DMS79 (cell line): ENCODE results near the gene BICDL2.

Source experiments
- DNase-seq: peaks from one replicate; lab custom pipeline; 2025; lab: John Stamatoyannopoulos, UW

BICDL2 gene

DNA sequence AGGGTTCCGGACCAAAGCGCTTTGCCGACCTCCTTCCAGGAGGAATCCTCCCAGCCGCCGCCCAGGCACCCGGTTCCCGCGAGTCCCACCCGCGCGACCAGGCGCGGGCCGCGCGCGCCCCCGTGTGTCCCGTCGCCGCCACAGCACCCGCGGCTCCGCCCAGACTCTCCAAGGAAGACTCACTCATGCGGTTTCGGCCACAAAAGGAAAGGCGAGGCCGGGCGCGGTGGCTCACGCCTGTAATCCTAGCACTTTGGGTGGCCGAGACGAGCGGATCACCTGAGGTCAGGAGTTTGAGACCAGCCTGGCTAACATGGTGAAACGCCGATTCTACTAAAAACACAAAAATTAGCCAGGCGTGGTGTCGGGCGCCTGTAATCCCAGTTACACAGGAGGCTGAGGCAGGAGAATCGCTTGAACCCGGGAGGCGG lies 53.0 kb downstream of the BICDL2 start:
- DNase-seq: peak; percentile 44

- no peak for DNase-seq
Observed at GRCh38 chr16:2982402-2982801, 54.3 kb downstream of the BICDL2 start.

GRCh38 chr16:2981899-2982250 lies 54.9 kb downstream of the BICDL2 start:
- no peak for DNase-seq

DNA sequence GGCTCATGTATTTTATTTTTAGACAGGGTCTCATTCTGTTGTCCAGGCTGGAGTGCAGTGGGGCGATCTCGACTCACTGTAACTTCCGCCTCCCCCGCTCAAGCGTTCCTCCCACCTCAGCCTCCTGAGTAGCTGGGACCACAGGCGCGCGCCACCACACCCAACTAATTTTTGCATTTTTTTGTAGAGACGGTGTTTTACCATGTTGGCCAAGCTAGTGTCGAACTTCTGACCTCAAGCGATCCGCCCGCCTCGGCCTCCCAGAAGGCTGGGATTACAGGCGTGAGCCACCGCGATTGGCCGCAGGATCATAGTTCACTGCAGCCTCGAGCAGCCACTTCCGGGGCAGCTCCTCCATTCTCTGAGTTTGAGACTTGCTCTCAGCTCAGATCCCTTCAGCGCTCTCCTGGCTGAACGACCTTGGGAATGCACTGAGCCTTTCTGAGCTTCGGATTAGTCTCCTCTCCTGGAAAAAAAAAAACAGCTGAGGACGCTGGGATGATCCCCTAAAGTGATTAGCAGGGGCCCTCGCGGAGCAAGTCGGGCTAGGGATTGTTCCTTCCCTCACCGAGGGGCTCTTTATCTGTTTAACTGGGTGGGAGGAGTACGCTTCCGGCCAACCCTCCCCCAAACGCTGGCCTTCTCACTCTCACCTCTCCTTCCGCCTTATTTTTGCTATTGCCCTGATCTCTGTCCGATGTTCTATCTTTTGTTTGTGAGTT lies 55.4 kb downstream of the BICDL2 start:
- DNase-seq: no peak

- DNase-seq: peak; percentile 62
Observed at GRCh38 chr16:2980227-2981176, 56.2 kb downstream of the BICDL2 start, which contains the start of gene PKMYT1. PKMYT1 (minus strand) TSS chr16:2980446; CDS start chr16:2979657, 789 bp downstream.

DNA sequence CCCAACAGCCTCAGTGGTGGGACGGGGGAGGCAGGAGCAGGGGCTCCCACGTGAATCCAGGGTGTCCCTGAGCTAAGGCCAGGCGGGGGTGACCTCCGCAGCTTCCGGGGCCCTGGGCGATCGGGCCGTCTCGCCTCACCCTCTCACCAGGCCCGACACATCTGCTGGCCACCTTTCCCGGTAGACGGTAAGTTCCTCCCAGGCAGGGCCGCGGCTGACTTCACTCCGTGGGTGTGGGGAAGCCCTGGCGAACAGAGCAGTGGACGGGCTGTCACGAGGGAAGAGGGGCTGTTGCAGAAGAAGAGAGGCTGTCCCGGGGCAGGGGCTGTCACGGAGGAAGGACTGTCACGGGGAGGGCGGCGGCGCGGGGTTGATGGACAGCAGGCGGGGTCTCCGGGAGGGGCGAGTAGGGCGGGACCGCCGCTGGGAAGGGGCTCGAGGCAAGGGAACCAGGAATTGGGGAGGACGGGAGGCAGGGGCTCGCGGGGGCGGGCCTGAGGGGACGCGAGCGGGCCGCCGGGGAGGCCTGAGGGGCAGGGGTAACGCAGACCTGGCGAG lies 57.0 kb downstream of the BICDL2 start:
- no peak for DNase-seq
